GM12892 (cell line): ENCODE measurements around the gene FCER1G.

Experiments
- DNase-seq: peaks from one replicate; pipeline ENCODE4 v3.0.0; 2011; ENCODE audit not compliant: insufficient read length
- FAIRE-seq: peaks from 2 replicates; lab custom pipeline; 2011; peaks lifted over from hg19 to GRCh38; lab: Jason Lieb, UNC
- POLR2A ChIP-seq: IDR thresholded peaks from 2 replicates; pipeline ENCODE4 v1.6.1; 2011; ENCODE audit warnings: low read depth, low read length, control low read depth
- POLR2AphosphoS5 ChIP-seq: IDR thresholded peaks from 2 replicates; pipeline ENCODE4 v1.6.1; 2011; ENCODE audit warnings: low read depth, low read length, control low read depth
- TAF1 ChIP-seq: IDR thresholded peaks from 2 replicates; pipeline ENCODE4 v1.6.1; 2011; ENCODE audit warnings: low read depth, mild to moderate bottlenecking, control low read depth, low read length, borderline replicate concordance

Gene FCER1G

GRCh38 chr1:161190962-161191521 is 24.1 kb upstream of the FCER1G start:
- no peak for DNase-seq
- no peak for TF ChIP-seq POLR2A
- FAIRE-seq, result no peak

- DNase-seq, result no peak
- FAIRE-seq, result no peak
- TF ChIP-seq POLR2AphosphoS5 (no peak), TAF1 (no peak), POLR2A (no peak)
These were observed 23.1 kb upstream of the FCER1G start for GRCh38 chr1:161191971-161192370.

GRCh38 chr1:161192476-161193465 is 22.3 kb upstream of the FCER1G start:
- TF ChIP-seq POLR2AphosphoS5 (no peak), TAF1 (no peak), POLR2A (no peak)
- DNase-seq (peak; percentile 77), FAIRE-seq (peak; percentile 96)

GRCh38 chr1:161193561-161194235 is 21.4 kb upstream of the FCER1G start:
- FAIRE-seq (no peak), DNase-seq (no peak)
- TF ChIP-seq POLR2A (no peak), TAF1 (no peak), POLR2AphosphoS5 (no peak)

GRCh38 chr1:161195171-161195570 is 19.9 kb upstream of the FCER1G start:
- TF ChIP-seq TAF1, result no peak
- no peak for TF ChIP-seq POLR2A
- TF ChIP-seq POLR2AphosphoS5, result no peak
- DNase-seq, result no peak
- peak; percentile 70 for FAIRE-seq

- TF ChIP-seq TAF1, result no peak
- no peak for TF ChIP-seq POLR2A
- TF ChIP-seq POLR2AphosphoS5, result no peak
- FAIRE-seq (no peak), DNase-seq (no peak)
These were observed 19.0 kb upstream of the FCER1G start for GRCh38 chr1:161196111-161196510.

GRCh38 chr1:161196521-161197451 is 18.3 kb upstream of the FCER1G start:
- FAIRE-seq (no peak), DNase-seq (no peak)

GRCh38 chr1:161197560-161198193 is 17.4 kb upstream of the FCER1G start:
- DNase-seq (no peak), FAIRE-seq (no peak)
- TF ChIP-seq TAF1, result no peak
- TF ChIP-seq POLR2A, result no peak
- no peak for TF ChIP-seq POLR2AphosphoS5

More at GRCh38 chr1:161196521-161197451, 18.3 kb upstream of the FCER1G start:
- TF ChIP-seq TAF1 (no peak), POLR2A (no peak), POLR2AphosphoS5 (no peak)

GRCh38 chr1:161198194-161198896 is 16.8 kb upstream of the FCER1G start:
- no peak for TF ChIP-seq POLR2A
- TF ChIP-seq TAF1, result no peak
- TF ChIP-seq POLR2AphosphoS5, result no peak
- FAIRE-seq (no peak), DNase-seq (no peak)
